Fibroblast of lung (primary cell): ENCODE measurements around the gene CNTNAP4. TPM values are rescaled to one million over a fixed set of nuclear protein-coding genes. Genes with fewer than 3 reads are reported as not detected.

Experiments
- DNase-seq, 2 donors: peaks; one replicate each; pipeline versions ENCODE4 v3.0.0 to v3.0.0-alpha.2; 2010; ENCODE audit warnings: low read depth in 2 of 2
- H2AFZ ChIP-seq: 2 replicates; pipeline ENCODE4 v1.5.1; 2012; ENCODE audit warnings: low read length, control low read depth, inconsistent platforms
- H3K27ac ChIP-seq: 2 replicates; pipeline ENCODE4 v1.5.1; 2011; ENCODE audit warnings: low read length, control low read depth; ENCODE audit not compliant: insufficient read depth
- H3K27me3 ChIP-seq: 2 replicates; pipeline ENCODE4 v1.5.1; 2011; ENCODE audit warnings: mild to moderate bottlenecking, low read length; ENCODE audit not compliant: control insufficient read depth, insufficient read depth
- H3K36me3 ChIP-seq: 2 replicates; pipeline ENCODE4 v1.5.1; 2011; ENCODE audit warnings: low read length; ENCODE audit not compliant: control insufficient read depth, insufficient read depth
- H3K4me1 ChIP-seq: 2 replicates; pipeline ENCODE4 v1.5.1; 2011; ENCODE audit warnings: low read length; ENCODE audit not compliant: control insufficient read depth, insufficient read depth; ENCODE audit errors: extremely low read depth
- H3K4me2 ChIP-seq: 2 replicates; pipeline ENCODE4 v1.5.1; 2011; ENCODE audit warnings: low read length, control low read depth; ENCODE audit not compliant: insufficient read depth; ENCODE audit errors: extremely low read depth
- H3K4me3 ChIP-seq, 4 experiments: fragments of 200-600 bp in 1 of 4; sonication (generic) in 1 of 4; replicated peaks in 1 of 4; 2 replicates each; pipeline ENCODE4 v1.5.1; 2011 to 2016; ENCODE audit warnings: low read length in 4 of 4, low read depth in 3 of 4, mild to moderate bottlenecking in 3 of 4, control low read depth in 2 of 4, inconsistent platforms in 1 of 4, mixed read lengths in 1 of 4; ENCODE audit not compliant: insufficient read depth in 1 of 4; ENCODE audit errors: control extremely low read depth in 1 of 4
- H3K79me2 ChIP-seq: 2 replicates; pipeline ENCODE4 v1.5.1; 2012; ENCODE audit warnings: mild to moderate bottlenecking, low read length, inconsistent platforms; ENCODE audit not compliant: control insufficient read depth, insufficient read depth
- H3K9ac ChIP-seq: 2 replicates; pipeline ENCODE4 v1.5.1; 2011; ENCODE audit warnings: mild to moderate bottlenecking, low read length, control low read depth; ENCODE audit not compliant: insufficient read depth
- H3K9me3 ChIP-seq: 2 replicates; pipeline ENCODE4 v1.5.1; 2012; ENCODE audit warnings: low read depth, low read length; ENCODE audit not compliant: control insufficient read depth, insufficient read depth
- H4K20me1 ChIP-seq: 2 replicates; pipeline ENCODE4 v1.5.1; 2011; ENCODE audit warnings: low read length; ENCODE audit not compliant: control insufficient read depth, insufficient read depth; ENCODE audit errors: extremely low read depth
- EZH2 ChIP-seq: IDR thresholded peaks from 2 replicates; pipeline ENCODE4 v1.5.1; 2012; ENCODE audit warnings: low read length, control low read depth, mild to moderate bottlenecking; ENCODE audit errors: missing control alignments
- polyA plus RNA-seq, 2 donors: library from polyadenylated mRNA; depleted of rRNA in 1 of 2; stranded (reverse) in 1 of 2; unstranded in 1 of 2; fragments of >200 nt; gene quantifications; 2 replicates each; pipeline ENCODE4 v1.2.1, GENCODE V29; 2011 to 2012; ENCODE audit warnings: missing spikeins in 1 of 2
- total RNA-seq: library from RNA; depleted of rRNA; stranded (reverse); fragments of >200 nt; gene quantifications from 2 replicates; pipeline ENCODE4 v1.2.1, GENCODE V29; 2014
- TF ChIP-seq, protein P1 (sequence below), 2 donors: IDR thresholded peaks in 1 of 2; conservative IDR thresholded peaks in 1 of 2; 1 replicate in 1 of 2; 2 replicates in 1 of 2; pipeline ENCODE4 v1.5.1; 2011 to 2012; ENCODE audit warnings: low read length in 2 of 2, control low read depth in 1 of 2, inconsistent platforms in 1 of 2, low read depth in 1 of 2, mild to moderate bottlenecking in 1 of 2

CNTNAP4 gene
- total and polyA plus RNA-seq, 2 donors (not counting 1 experiment from before 2014, with no cell fraction given): not detected

DNA sequence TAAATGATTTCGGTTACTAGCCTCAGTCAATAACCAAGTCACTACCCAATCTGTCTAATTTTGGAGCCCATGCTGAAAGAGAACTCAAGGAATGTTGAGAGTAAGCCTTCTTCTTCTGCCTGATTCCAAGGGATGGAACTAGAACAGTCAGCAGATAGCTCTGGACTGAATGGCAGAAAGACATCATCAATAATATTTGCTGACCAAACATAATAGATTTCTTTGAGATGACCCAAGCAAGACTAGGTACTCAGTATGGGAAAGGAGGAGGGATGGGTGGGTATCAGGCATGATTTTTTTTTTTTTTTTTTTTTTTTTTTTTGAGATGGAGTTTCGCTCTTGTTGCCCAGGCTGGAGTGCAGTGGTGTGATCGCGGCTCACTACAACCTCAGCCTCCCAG is 330.1 kb downstream of the CNTNAP4 start:
- H3K9ac ChIP-seq: no peak overlapping the region
- H2AFZ ChIP-seq: no peak overlapping the region
- no peak overlapping the region for H3K27ac ChIP-seq
- H3K4me1 ChIP-seq: no peaks in the 10 kb centered on the region
- no peaks in the 10 kb centered on the region for H4K20me1 ChIP-seq
- no peak overlapping the region for H3K4me2 ChIP-seq
- H3K27me3 ChIP-seq: no peaks in the 10 kb centered on the region
- DNase-seq: no peak
- H3K9me3 ChIP-seq: no peaks in the 10 kb centered on the region
- no peak for TF ChIP-seq EZH2
- TF ChIP-seq, protein P1, sequence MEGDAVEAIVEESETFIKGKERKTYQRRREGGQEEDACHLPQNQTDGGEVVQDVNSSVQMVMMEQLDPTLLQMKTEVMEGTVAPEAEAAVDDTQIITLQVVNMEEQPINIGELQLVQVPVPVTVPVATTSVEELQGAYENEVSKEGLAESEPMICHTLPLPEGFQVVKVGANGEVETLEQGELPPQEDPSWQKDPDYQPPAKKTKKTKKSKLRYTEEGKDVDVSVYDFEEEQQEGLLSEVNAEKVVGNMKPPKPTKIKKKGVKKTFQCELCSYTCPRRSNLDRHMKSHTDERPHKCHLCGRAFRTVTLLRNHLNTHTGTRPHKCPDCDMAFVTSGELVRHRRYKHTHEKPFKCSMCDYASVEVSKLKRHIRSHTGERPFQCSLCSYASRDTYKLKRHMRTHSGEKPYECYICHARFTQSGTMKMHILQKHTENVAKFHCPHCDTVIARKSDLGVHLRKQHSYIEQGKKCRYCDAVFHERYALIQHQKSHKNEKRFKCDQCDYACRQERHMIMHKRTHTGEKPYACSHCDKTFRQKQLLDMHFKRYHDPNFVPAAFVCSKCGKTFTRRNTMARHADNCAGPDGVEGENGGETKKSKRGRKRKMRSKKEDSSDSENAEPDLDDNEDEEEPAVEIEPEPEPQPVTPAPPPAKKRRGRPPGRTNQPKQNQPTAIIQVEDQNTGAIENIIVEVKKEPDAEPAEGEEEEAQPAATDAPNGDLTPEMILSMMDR (conservative IDR thresholded peaks at IDR 0.05 in 1 of 2, IDR thresholded peaks at IDR 0.05 in 1 of 2; ENCODE audit: low read depth in 1 of 2, low read length in 2 of 2): no peak
- no peak overlapping the region for H3K4me3 ChIP-seq
- H3K79me2 ChIP-seq: no peaks in the 10 kb centered on the region
- H3K36me3 ChIP-seq: no peaks in the 10 kb centered on the region
